T follicular helper cell (primary cell): ENCODE measurements around the gene ARHGEF28.

Experiments used
- DNase-seq: peaks from one replicate; pipeline ENCODE4 v3.0.0-alpha.2; 2020; ENCODE audit warnings: low read depth

Gene ARHGEF28

GRCh38 chr5:73900566-73900965, 274.6 kb downstream of the ARHGEF28 start:
- DNase-seq: no peak

GRCh38 chr5:73901043-73901442, 275.0 kb downstream of the ARHGEF28 start:
- no peak for DNase-seq

GRCh38 chr5:73901455-73901854, 275.5 kb downstream of the ARHGEF28 start:
- no peak for DNase-seq

- DNase-seq: no peak
These were observed 276.5 kb downstream of the ARHGEF28 start for GRCh38 chr5:73902327-73903051.

- DNase-seq: no peak
These were observed 277.2 kb downstream of the ARHGEF28 start for GRCh38 chr5:73903169-73903568.

- DNase-seq: no peak
These were observed 280.3 kb downstream of the ARHGEF28 start for GRCh38 chr5:73906277-73906676.

- no peak for DNase-seq
These were observed 281.2 kb downstream of the ARHGEF28 start for GRCh38 chr5:73907164-73907563.

GRCh38 chr5:73908395-73908794, 282.4 kb downstream of the ARHGEF28 start:
- no peak for DNase-seq

GRCh38 chr5:73908846-73909245, 282.9 kb downstream of the ARHGEF28 start:
- no peak for DNase-seq

GRCh38 chr5:73909474-73909873, 283.5 kb downstream of the ARHGEF28 start:
- DNase-seq: no peak

- no peak for DNase-seq
These were observed 285.9 kb downstream of the ARHGEF28 start for GRCh38 chr5:73911761-73912393.

GRCh38 chr5:73912821-73913271, 286.9 kb downstream of the ARHGEF28 start:
- no peak for DNase-seq

- no peak for DNase-seq
These were observed 288.0 kb downstream of the ARHGEF28 start for GRCh38 chr5:73913971-73914370.

GRCh38 chr5:73915345-73915744, 289.3 kb downstream of the ARHGEF28 start:
- no peak for DNase-seq

- DNase-seq: no peak
These were observed 291.4 kb downstream of the ARHGEF28 start for GRCh38 chr5:73917433-73917832.

GRCh38 chr5:73917891-73918290, 291.9 kb downstream of the ARHGEF28 start:
- DNase-seq: no peak

GRCh38 chr5:73918791-73919221, 292.8 kb downstream of the ARHGEF28 start:
- no peak for DNase-seq

GRCh38 chr5:73921741-73922140, 295.7 kb downstream of the ARHGEF28 start:
- no peak for DNase-seq

- no peak for DNase-seq
These were observed 296.2 kb downstream of the ARHGEF28 start for GRCh38 chr5:73922224-73922623.

- no peak for DNase-seq
These were observed 297.0 kb downstream of the ARHGEF28 start for GRCh38 chr5:73922875-73923557.

- no peak for DNase-seq
These were observed 302.6 kb downstream of the ARHGEF28 start for GRCh38 chr5:73928476-73929070.

GRCh38 chr5:73935719-73936118, 309.7 kb downstream of the ARHGEF28 start:
- no peak for DNase-seq
